ENCODE data around the gene FNDC3B. TPM values are rescaled to one million over a fixed set of nuclear protein-coding genes. Genes with fewer than 3 reads are reported as not detected.

Gene FNDC3B
- total RNA-seq, 2 donors from 2014 or later: 80.6 to 107 TPM

GRCh38 chr3:172372895-172373294 is 333.5 kb downstream of the FNDC3B start:
- H3K9ac ChIP-seq (ENCODE audit: extremely low read depth, low read length, poor library complexity, severe bottlenecking): no peak overlapping the region
- no peak for DNase-seq
- Mint-ChIP-seq H3K36me3 (ENCODE audit: low read depth) (peaks cover 42% of the 10 kb centered on the region), H3K9me3 (no peaks in the 10 kb centered on the region), H3K27ac (no peak overlapping the region), H3K4me1 (no peaks in the 10 kb centered on the region), H3K4me3 (no peak overlapping the region), H3K27me3 (ENCODE audit: insufficient read depth) (no peaks in the 10 kb centered on the region)
- no peak overlapping the region for H3K27ac ChIP-seq (ENCODE audit: low read depth, low read length)
- peaks cover 9% of the 10 kb centered on the region for H3K9me3 ChIP-seq (ENCODE audit: control insufficient read depth, low read length)
- H3K4me3 ChIP-seq (ENCODE audit: low read length): no peak overlapping the region
- 95 to 96% methylated on average over 3 to 4 of the region's 4 CpGs for WGBS, 2 experiments (ENCODE audit: insufficient coverage in 1 of 2, insufficient read length in 1 of 2)
- TF ChIP-seq CTCF (conservative IDR thresholded peaks at IDR 0.05): no peak
- peaks cover 93% of the 10 kb centered on the region for H3K36me3 ChIP-seq (ENCODE audit: control insufficient read depth, insufficient read depth, low read length)
- no peaks in the 10 kb centered on the region for H3K4me1 ChIP-seq (ENCODE audit: control insufficient read depth, insufficient read depth, low read length)
- H3K27me3 ChIP-seq (ENCODE audit: control insufficient read depth, insufficient read depth, low read length, poor library complexity, severe bottlenecking): no peaks in the 10 kb centered on the region

- Mint-ChIP-seq H3K36me3 (ENCODE audit: low read depth) (peaks cover 47% of the 10 kb centered on the region), H3K4me3 (no peak overlapping the region), H3K27me3 (ENCODE audit: insufficient read depth) (no peaks in the 10 kb centered on the region), H3K9me3 (no peaks in the 10 kb centered on the region), H3K27ac (no peak overlapping the region), H3K4me1 (no peaks in the 10 kb centered on the region)
- WGBS, 2 experiments (ENCODE audit: insufficient coverage in 1 of 2, insufficient read length in 1 of 2): 92 to 93% methylated on average over 2 to 5 of the region's 5 CpGs
- no peak for TF ChIP-seq CTCF (conservative IDR thresholded peaks at IDR 0.05)
- no peak overlapping the region for H3K9ac ChIP-seq (ENCODE audit: extremely low read depth, low read length, poor library complexity, severe bottlenecking)
- no peaks in the 10 kb centered on the region for H3K27me3 ChIP-seq (ENCODE audit: control insufficient read depth, insufficient read depth, low read length, poor library complexity, severe bottlenecking)
- peaks cover 93% of the 10 kb centered on the region for H3K36me3 ChIP-seq (ENCODE audit: control insufficient read depth, insufficient read depth, low read length)
- H3K27ac ChIP-seq (ENCODE audit: low read depth, low read length): no peak overlapping the region
- no peaks in the 10 kb centered on the region for H3K4me1 ChIP-seq (ENCODE audit: control insufficient read depth, insufficient read depth, low read length)
- H3K4me3 ChIP-seq (ENCODE audit: low read length): no peak overlapping the region
- no peak for DNase-seq
- peaks cover 19% of the 10 kb centered on the region for H3K9me3 ChIP-seq (ENCODE audit: control insufficient read depth, low read length)
Observed at GRCh38 chr3:172373912-172374311, 334.5 kb downstream of the FNDC3B start.

GRCh38 chr3:172375206-172375850 is 335.9 kb downstream of the FNDC3B start:
- Mint-ChIP-seq H3K4me1 (no peaks in the 10 kb centered on the region), H3K27me3 (ENCODE audit: insufficient read depth) (no peaks in the 10 kb centered on the region), H3K9me3 (no peaks in the 10 kb centered on the region), H3K36me3 (ENCODE audit: low read depth) (peaks cover 55% of the 10 kb centered on the region), H3K27ac (no peak overlapping the region), H3K4me3 (no peak overlapping the region)
- no peaks in the 10 kb centered on the region for H3K4me1 ChIP-seq (ENCODE audit: control insufficient read depth, insufficient read depth, low read length)
- H3K27ac ChIP-seq (ENCODE audit: low read depth, low read length): no peak overlapping the region
- DNase-seq: no peak
- TF ChIP-seq CTCF (conservative IDR thresholded peaks at IDR 0.05): no peak
- H3K36me3 ChIP-seq (ENCODE audit: control insufficient read depth, insufficient read depth, low read length): peaks cover 93% of the 10 kb centered on the region
- H3K9me3 ChIP-seq (ENCODE audit: control insufficient read depth, low read length): peaks cover 30% of the 10 kb centered on the region
- no peak overlapping the region for H3K4me3 ChIP-seq (ENCODE audit: low read length)
- no peak overlapping the region for H3K9ac ChIP-seq (ENCODE audit: extremely low read depth, low read length, poor library complexity, severe bottlenecking)
- no peaks in the 10 kb centered on the region for H3K27me3 ChIP-seq (ENCODE audit: control insufficient read depth, insufficient read depth, low read length, poor library complexity, severe bottlenecking)
- WGBS, 2 experiments (ENCODE audit: insufficient coverage in 1 of 2, insufficient read length in 1 of 2): 91 to 100% methylated on average over 1 to 4 of the region's 4 CpGs

Data from endodermal cell (in vitro differentiated cells).